Thoracic aorta (tissue), 2 donors: ENCODE results near the gene MED10. TPM values are rescaled to one million over a fixed set of nuclear protein-coding genes. Genes with fewer than 3 reads are reported as not detected.

Source experiments
- ATAC-seq: fragments of 150-250 bp; one replicate; pipeline ENCODE4 v1.8.0; 2017; ENCODE audit warnings: low read depth; ENCODE audit not compliant: insufficient number of reproducible peaks, low FRiP score
- DNase-seq: peaks from one replicate; pipeline ENCODE4 v3.0.0-alpha.2; 2020; ENCODE audit warnings: low spot score
- H3K27ac ChIP-seq, 2 donors: fragments of 200-600 bp; sonication (generic); 1 replicate in 1 of 2; 2 replicates in 1 of 2; pipeline ENCODE4 v1.5.1; 2016; ENCODE audit warnings: mild to moderate bottlenecking in 2 of 2, moderate library complexity in 2 of 2
- H3K27me3 ChIP-seq: fragments of 200-600 bp; sonication (generic); replicated peaks from 2 replicates; pipeline ENCODE4 v1.6.0; 2016; ENCODE audit warnings: mild to moderate bottlenecking; ENCODE audit not compliant: insufficient read depth
- H3K36me3 ChIP-seq: fragments of 200-600 bp; sonication (generic); one replicate; pipeline ENCODE4 v1.5.1; 2016
- H3K4me1 ChIP-seq, 2 donors: fragments of 200-600 bp; sonication (generic); 1 replicate in 1 of 2; 2 replicates in 1 of 2; pipeline versions ENCODE4 v1.5.1 to v1.6.0; 2016; ENCODE audit warnings: low read depth in 2 of 2, mild to moderate bottlenecking in 1 of 2; ENCODE audit not compliant: control insufficient read depth in 1 of 2
- H3K4me3 ChIP-seq: fragments of 200-600 bp; sonication (generic); 2 replicates; pipeline ENCODE4 v1.5.1; 2016; ENCODE audit warnings: mild to moderate bottlenecking
- H3K9me3 ChIP-seq: fragments of 200-600 bp; sonication (generic); 2 replicates; pipeline ENCODE4 v1.5.1; 2016
- CTCF ChIP-seq: fragments of 200-600 bp; sonication (generic); IDR thresholded peaks from one replicate; pipeline ENCODE4 v1.5.1; 2019; ENCODE audit warnings: antibody characterized with exemption
- total RNA-seq, 2 donors: library from RNA; depleted of rRNA; stranded (reverse); fragments of >200 nt; gene quantifications; one replicate each; pipeline versions ENCODE4 v1.1.0 to v1.2.3, GENCODE V29; 2016

The MED10 gene
- total RNA-seq, 2 donors from 2014 or later, result 25.0 to 30.9 TPM

GRCh38 chr5:6419340-6419852 is 41.0 kb upstream of the MED10 start:
- Histone ChIP-seq H3K27me3 (no peaks in the 10 kb centered on the region), H3K4me1 (peaks cover 7 to 14% of the 10 kb centered on the region in 2 donors), H3K9me3 (no peaks in the 10 kb centered on the region), H3K27ac (no peak overlapping the region), H3K36me3 (no peaks in the 10 kb centered on the region), H3K4me3 (peak overlapping the region; percentile 16)
- no peak for TF ChIP-seq CTCF
- no peak for ATAC-seq
- DNase-seq, result no peak

- Histone ChIP-seq H3K9me3 (no peaks in the 10 kb centered on the region), H3K36me3 (no peaks in the 10 kb centered on the region), H3K4me1 (peaks cover 7 to 14% of the 10 kb centered on the region in 2 donors), H3K4me3 (no peak overlapping the region), H3K27me3 (no peaks in the 10 kb centered on the region), H3K27ac (no peak overlapping the region)
- ATAC-seq (peak; percentile 22), DNase-seq (no peak)
- no peak for TF ChIP-seq CTCF
These were observed 40.4 kb upstream of the MED10 start for GRCh38 chr5:6418679-6419276.

- Histone ChIP-seq H3K27me3 (no peaks in the 10 kb centered on the region), H3K4me1 (peaks cover 7 to 14% of the 10 kb centered on the region in 2 donors), H3K9me3 (no peaks in the 10 kb centered on the region), H3K36me3 (no peaks in the 10 kb centered on the region), H3K27ac (no peak overlapping the region), H3K4me3 (no peak overlapping the region)
- ATAC-seq (no peak), DNase-seq (no peak)
- no peak for TF ChIP-seq CTCF
These were observed 39.3 kb upstream of the MED10 start for GRCh38 chr5:6417657-6418056.

GRCh38 chr5:6412811-6413210 is 34.5 kb upstream of the MED10 start:
- Histone ChIP-seq H3K36me3 (no peaks in the 10 kb centered on the region), H3K4me1 (no peaks in the 10 kb centered on the region), H3K9me3 (no peaks in the 10 kb centered on the region), H3K4me3 (no peak overlapping the region), H3K27ac (no peak overlapping the region), H3K27me3 (no peaks in the 10 kb centered on the region)
- DNase-seq (no peak), ATAC-seq (no peak)
- TF ChIP-seq CTCF, result no peak

GRCh38 chr5:6411141-6411540 is 32.8 kb upstream of the MED10 start:
- Histone ChIP-seq H3K27me3 (no peaks in the 10 kb centered on the region), H3K36me3 (no peaks in the 10 kb centered on the region), H3K4me1 (no peaks in the 10 kb centered on the region), H3K4me3 (no peak overlapping the region), H3K9me3 (no peaks in the 10 kb centered on the region), H3K27ac (no peak overlapping the region)
- DNase-seq (no peak), ATAC-seq (no peak)
- TF ChIP-seq CTCF, result no peak
